SK-N-SH (cell line): ENCODE measurements around the gene PPP5C. TPM values are rescaled to one million over a fixed set of nuclear protein-coding genes. Genes with fewer than 3 reads are reported as not detected.

ENCODE experiments used
- CTCF ChIA-PET: fragments of 300-600, 350-600 bp; formaldehyde crosslinking; extraction: SDS; loops from one replicate; lab custom pipeline; 2021; lab: Yijun Ruan, JAX
- POLR2A ChIA-PET: fragments of 350-600 bp; sonication (Branson Sonifier 250); formaldehyde crosslinking; extraction: SDS; loops from one replicate; lab custom pipeline; 2020; ENCODE audit warnings: antibody characterized with exemption, inconsistent platforms; lab: Yijun Ruan, JAX
- DNase-seq: peaks from one replicate; pipeline ENCODE4 v3.0.0; 2012
- H2AFZ ChIP-seq: fragments of 200-600 bp; sonication (generic); 2 replicates; pipeline ENCODE4 v1.8.1; 2016; ENCODE audit warnings: antibody characterized with exemption, mild to moderate bottlenecking, low read depth
- H3F3A ChIP-seq: fragments of 200-600 bp; sonication (generic); replicated peaks from 2 replicates; pipeline ENCODE3; 2016; ENCODE audit warnings: antibody characterized with exemption, mild to moderate bottlenecking; ENCODE audit not compliant: insufficient read depth
- H3K27ac ChIP-seq, 2 experiments: fragments of 200-500 bp in 1 of 2; fragments of 200-600 bp in 1 of 2; sonication (Bioruptor generic) in 1 of 2; sonication (generic), shearing (Covaris generic) in 1 of 2; 2 replicates each; pipeline versions ENCODE4 v1.5.1 to v1.6.1; 2014 to 2016; ENCODE audit warnings: low read depth in 2 of 2, inconsistent platforms in 1 of 2, low read length in 1 of 2, mild to moderate bottlenecking in 1 of 2, mixed read lengths in 1 of 2
- H3K27me3 ChIP-seq: fragments of 200-600 bp; sonication (generic), shearing (Covaris generic); 2 replicates; pipeline ENCODE4 v1.6.1; 2016; ENCODE audit warnings: mixed run types; ENCODE audit not compliant: insufficient read depth
- H3K36me3 ChIP-seq, 2 experiments: fragments of 200-500 bp in 1 of 2; fragments of 200-600 bp in 1 of 2; sonication (Bioruptor generic) in 1 of 2; sonication (generic) in 1 of 2; replicated peaks in 1 of 2; 2 replicates each; pipeline versions ENCODE3 to v1.5.1; 2014 to 2016; ENCODE audit warnings: low read length in 1 of 2, mild to moderate bottlenecking in 1 of 2; ENCODE audit not compliant: insufficient read depth in 2 of 2, control insufficient read depth in 1 of 2
- H3K4me1 ChIP-seq, 2 experiments: fragments of 200-500 bp in 1 of 2; fragments of 200-600 bp in 1 of 2; sonication (Bioruptor generic) in 1 of 2; sonication (generic), shearing (Covaris generic) in 1 of 2; 2 replicates each; pipeline versions ENCODE4 v1.5.1 to v1.6.1; 2014 to 2016; ENCODE audit warnings: low read depth in 1 of 2, low read length in 1 of 2, mixed run types in 1 of 2; ENCODE audit not compliant: insufficient read depth in 2 of 2, control insufficient read depth in 1 of 2
- H3K4me2 ChIP-seq: fragments of 200-600 bp; sonication (generic), shearing (Covaris generic); 2 replicates; pipeline ENCODE4 v1.6.1; 2017; ENCODE audit warnings: mixed run types
- H3K4me3 ChIP-seq, 2 experiments: fragments of 200-500 bp in 1 of 2; fragments of 200-600 bp in 1 of 2; sonication (Bioruptor generic) in 1 of 2; sonication (generic), shearing (Covaris generic) in 1 of 2; 2 replicates each; pipeline versions ENCODE4 v1.5.1 to v1.8.1; 2014 to 2016; ENCODE audit warnings: low read depth in 2 of 2, inconsistent platforms in 1 of 2, low read length in 1 of 2, mild to moderate bottlenecking in 1 of 2, mixed read lengths in 1 of 2, moderate library complexity in 1 of 2
- H3K79me2 ChIP-seq: fragments of 200-600 bp; sonication (generic); 2 replicates; pipeline ENCODE4 v1.8.1; 2017; ENCODE audit warnings: mild to moderate bottlenecking; ENCODE audit not compliant: insufficient read depth
- H3K9ac ChIP-seq: fragments of 200-600 bp; sonication (generic); 2 replicates; pipeline ENCODE4 v1.6.1; 2017; ENCODE audit warnings: mixed run types
- H3K9me2 ChIP-seq: fragments of 200-600 bp; sonication (generic); 2 replicates; pipeline ENCODE4 v1.6.1; 2017; ENCODE audit warnings: mixed run types
- H3K9me3 ChIP-seq: fragments of 200-600 bp; sonication (generic); 2 replicates; pipeline ENCODE4 v1.6.1; 2017; ENCODE audit warnings: mixed run types, mild to moderate bottlenecking, moderate library complexity
- H4K20me1 ChIP-seq: fragments of 200-600 bp; sonication (generic); 2 replicates; pipeline ENCODE4 v1.6.1; 2017; ENCODE audit warnings: mild to moderate bottlenecking, mixed run types; ENCODE audit not compliant: insufficient read depth
- CTCF ChIP-seq: fragments of 200-600 bp; sonication (generic); IDR thresholded peaks from 2 replicates; pipeline ENCODE4 v1.6.1; 2017; ENCODE audit warnings: antibody characterized with exemption, mild to moderate bottlenecking, moderate library complexity
- EZH2phosphoT487 ChIP-seq: fragments of 200-600 bp; sonication (generic); IDR thresholded peaks from 2 replicates; pipeline ENCODE4 v1.6.1; 2017; ENCODE audit warnings: low read depth, mixed run types, mild to moderate bottlenecking, antibody characterized with exemption, moderate library complexity, borderline replicate concordance
- NFIC ChIP-seq: IDR thresholded peaks from 2 replicates; pipeline ENCODE4 v1.4.0; 2012; ENCODE audit warnings: borderline replicate concordance
- POLR2AphosphoS5 ChIP-seq: IDR thresholded peaks from 2 replicates; pipeline ENCODE4 v1.6.1; 2012; ENCODE audit warnings: low read depth, low read length
- RAD21 ChIP-seq: IDR thresholded peaks from 2 replicates; pipeline ENCODE4 v1.6.1; 2012; ENCODE audit warnings: mild to moderate bottlenecking, low read length
- RFX5 ChIP-seq: IDR thresholded peaks from 2 replicates; pipeline ENCODE4 v1.6.1; 2012; ENCODE audit warnings: mild to moderate bottlenecking, improper control_type of control experiment, low read length
- SIN3A ChIP-seq: IDR thresholded peaks from 2 replicates; pipeline ENCODE4 v1.6.1; 2012; ENCODE audit warnings: low read depth, mild to moderate bottlenecking, low read length, moderate library complexity, borderline replicate concordance
- TAF1 ChIP-seq: IDR thresholded peaks from 2 replicates; pipeline ENCODE4 v1.6.1; 2012; ENCODE audit warnings: low read depth, mild to moderate bottlenecking, low read length, moderate library complexity, borderline replicate concordance
- TCF12 ChIP-seq: IDR thresholded peaks from 2 replicates; pipeline ENCODE4 v1.4.0; 2012
- USF2 ChIP-seq: fragments of 150-350 bp; IDR thresholded peaks from 2 replicates; pipeline ENCODE4 v1.6.1; 2017; ENCODE audit warnings: antibody characterized with exemption, low read length, low read depth, borderline replicate concordance
- YY1 ChIP-seq: IDR thresholded peaks from 2 replicates; pipeline ENCODE4 v1.4.0; 2012; ENCODE audit warnings: low read depth, mild to moderate bottlenecking
- ZBTB33 ChIP-seq: IDR thresholded peaks from 2 replicates; pipeline ENCODE4 v1.4.0; 2012; ENCODE audit warnings: low read depth, borderline replicate concordance
- WGBS: methylation state at CpG from one replicate; pipeline ENCODE4 v1.1.6; 2017; ENCODE audit warnings: low lambda C conversion rate; 5-methylcytosine and 5-hydroxymethylcytosine counted together
- polyA plus RNA-seq, 3 experiments: library from polyadenylated mRNA; depleted of rRNA; stranded (reverse); fragments of >200 nt; gene quantifications; 2 replicates each; pipeline ENCODE4 v1.2.3, GENCODE V29; 2012

The PPP5C gene
- polyA plus RNA-seq, 1 of the 3 experiments (the other 2 are of a cell fraction), result 162 TPM

- Histone ChIP-seq H3K9ac (no peak overlapping the region), H3K9me3 (no peaks in the 10 kb centered on the region), H3K4me1 (peaks cover 29 to 30% of the 10 kb centered on the region in 2 experiments), H3K9me2 (no peaks in the 10 kb centered on the region), H3K79me2 (peaks cover 61% of the 10 kb centered on the region), H3K4me3 (no peak overlapping the region), H2AFZ (no peak overlapping the region), H3K27ac (no peak overlapping the region; a peak in 1 of 4 replicates), H3F3A (no peaks in the 10 kb centered on the region), H3K27me3 (no peaks in the 10 kb centered on the region), H4K20me1 (peaks cover 29% of the 10 kb centered on the region), H3K4me2 (no peak overlapping the region), H3K36me3 (peaks cover 10 to 20% of the 10 kb centered on the region in 2 experiments)
- POLR2A ChIA-PET, result interaction anchor here (0.6 kb wide), 1 partner anchor 1387 kb away, joined by 3 read pairs; no protein-coding TSS in a partner anchor
- TF ChIP-seq POLR2AphosphoS5, result no peak
- 91% methylated on average over 9 of the region's 10 CpGs for WGBS
- no peak for DNase-seq
- CTCF ChIA-PET, result interaction anchor here (2.0 to 5.0 kb wide), 4 partner anchors 13 to 91 kb away, joined by 9 to 27 read pairs (median 18); partner anchors contain the start of gene PPP5C
Observed at GRCh38 chr19:46371371-46371901, 24.5 kb downstream of the PPP5C start.

DNA sequence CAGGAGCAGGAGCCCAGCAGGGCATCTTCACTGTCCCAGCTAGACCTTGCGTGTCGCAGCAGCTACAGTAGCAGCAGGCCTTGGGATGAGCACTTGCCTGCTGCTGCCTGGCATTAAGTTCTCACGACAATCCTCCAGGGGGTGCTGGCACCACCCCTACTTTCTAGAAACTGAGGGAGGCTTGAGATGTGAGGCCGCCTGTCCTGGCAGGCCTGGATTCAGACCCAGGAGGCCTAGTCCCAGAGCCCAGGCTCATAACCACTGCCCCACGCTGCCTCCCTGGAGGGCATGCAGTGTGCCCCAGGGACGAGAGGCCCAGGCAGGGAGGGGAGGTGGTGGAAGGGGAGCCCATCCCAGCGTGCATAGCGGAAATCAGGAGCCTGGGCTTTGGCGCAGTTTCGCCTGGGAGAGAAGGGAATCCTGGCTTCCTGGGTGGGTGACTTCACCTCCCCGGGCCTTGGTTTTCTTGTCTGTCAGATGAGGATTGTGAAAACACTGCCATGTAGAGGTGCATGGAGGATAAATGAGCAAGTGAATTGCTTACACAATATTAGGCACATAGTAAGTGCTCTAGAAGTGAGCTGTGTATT, 26.1 kb downstream of the PPP5C start:
- Histone ChIP-seq H4K20me1 (peaks cover 34% of the 10 kb centered on the region), H3K36me3 (peaks cover 21 to 27% of the 10 kb centered on the region in 2 experiments), H3K4me3 (no peak overlapping the region), H3K9ac (0 out of 2 replicates have a peak overlapping the region, but pooled peaks have one; percentile 28), H3K9me3 (no peaks in the 10 kb centered on the region), H2AFZ (no peak overlapping the region), H3K4me1 (peaks cover 30 to 39% of the 10 kb centered on the region in 2 experiments), H3K27me3 (no peaks in the 10 kb centered on the region), H3K4me2 (peak overlapping the region; percentile 67), H3K79me2 (peaks cover 54% of the 10 kb centered on the region), H3K9me2 (no peaks in the 10 kb centered on the region), H3F3A (peaks cover 10% of the 10 kb centered on the region)
- 78% methylated on average over 5 of the region's 11 CpGs for WGBS
- CTCF ChIA-PET, result interaction anchor here (0.6 to 5.0 kb wide), 10 partner anchors 8 to 1034 kb away, joined by 3 to 27 read pairs (median 4); partner anchors contain the start of genes IGFL2 and PPP5C
- no peak for DNase-seq
- TF ChIP-seq CTCF (peak; percentile 48), EZH2phosphoT487 (no peak)
- TF ChIP-seq, all 33 proteins: peak for 1
- H3K27ac ChIP-seq, result peak overlapping the region; percentile 63 to 67
- POLR2A ChIA-PET, result no interaction called here

DNA sequence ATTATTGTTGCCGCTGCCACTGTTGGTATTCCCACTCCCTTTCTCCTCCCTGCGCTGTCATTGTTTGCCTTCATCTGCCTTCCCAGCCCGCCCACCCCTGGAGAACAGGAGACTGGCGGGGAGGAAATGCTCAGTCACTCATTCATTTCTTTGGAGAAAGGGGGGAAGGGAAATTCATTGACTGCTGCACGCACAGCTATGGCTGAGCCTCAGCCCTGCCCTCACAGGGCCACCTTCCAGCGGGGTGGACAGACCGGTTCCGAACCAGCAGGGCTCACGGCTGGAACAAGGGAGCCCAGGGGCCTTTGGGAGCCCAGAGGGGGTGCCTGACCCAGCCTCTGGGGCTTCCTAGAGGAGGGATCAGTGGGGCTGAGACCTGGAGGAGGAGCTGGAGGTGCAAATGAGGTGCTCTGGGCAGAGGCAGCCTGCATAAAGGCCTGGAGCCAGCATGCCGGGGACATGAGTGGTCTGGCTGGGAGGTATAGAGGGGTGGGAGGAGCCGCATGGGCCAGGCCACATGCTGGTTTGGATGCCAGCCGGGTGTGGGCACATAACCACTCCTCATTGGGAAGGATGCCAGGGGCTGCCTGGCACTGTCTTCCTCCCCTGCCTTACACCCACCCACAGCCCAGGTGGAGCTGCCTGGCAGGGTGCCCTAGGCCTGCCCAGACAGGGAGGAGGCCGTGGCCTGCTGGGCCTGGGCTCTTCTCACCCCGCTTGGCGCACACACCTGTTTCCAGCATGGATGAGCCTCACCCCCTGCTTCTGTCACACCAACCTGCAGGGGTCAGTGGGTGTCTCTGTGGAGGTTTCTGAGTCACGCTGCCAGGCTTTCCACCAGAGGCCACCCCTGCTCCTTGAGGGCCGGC, 26.8 kb downstream of the PPP5C start:
- Histone ChIP-seq H3K36me3 (peaks cover 21 to 26% of the 10 kb centered on the region in 2 experiments), H3F3A (peaks cover 17% of the 10 kb centered on the region), H3K4me1 (peaks cover 30 to 46% of the 10 kb centered on the region in 2 experiments), H3K4me2 (peak overlapping the region; percentile 67), H3K27me3 (no peaks in the 10 kb centered on the region), H3K9ac (no peak overlapping the region), H3K9me3 (no peaks in the 10 kb centered on the region), H3K79me2 (peaks cover 51% of the 10 kb centered on the region), H3K4me3 (no peak overlapping the region), H3K27ac (peak overlapping the region; percentile 63 to 67), H3K9me2 (no peaks in the 10 kb centered on the region), H4K20me1 (peaks cover 39% of the 10 kb centered on the region), H2AFZ (no peak overlapping the region)
- CTCF ChIA-PET, result interaction anchor here (0.6 to 5.0 kb wide), 7 partner anchors 22 to 230 kb away, joined by 3 to 27 read pairs (median 4); partner anchors contain the start of gene PPP5C
- WGBS, result 43% methylated on average over 12 of the region's 17 CpGs
- peak; percentile 80 for DNase-seq
- POLR2A ChIA-PET, result no interaction called here
- TF ChIP-seq RFX5, result no peak
- TF ChIP-seq EZH2phosphoT487, result no peak
- TF ChIP-seq RAD21, result no peak
- no peak for TF ChIP-seq YY1
- no peak for TF ChIP-seq USF2
- peak; percentile 92 for TF ChIP-seq NFIC
- TF ChIP-seq POLR2AphosphoS5, result no peak
- TF ChIP-seq SIN3A, result no peak
- TF ChIP-seq ZBTB33, result no peak
- TF ChIP-seq TAF1, result no peak
- peak; percentile 79 for TF ChIP-seq TCF12
